A549 (cell line): Measurements from ENCODE around the gene IPPK.

Experiments
- CBX8 ChIP-seq: fragments of 200-600 bp; sonication (generic); IDR thresholded peaks from 2 replicates; pipeline ENCODE4 v1.6.1; 2016
- CEBPB ChIP-seq, 2 experiments: fragments of >200 bp in 1 of 2; sonication (Bioruptor Twin) in 1 of 2; formaldehyde crosslinking in 1 of 2; IDR thresholded peaks; 2 replicates each; pipeline ENCODE4 v1.6.1; 2012 to 2016
- EP300 ChIP-seq, 2 experiments: fragments of >200 bp; sonication (Bioruptor Twin); formaldehyde crosslinking; IDR thresholded peaks; 2 replicates in 1 of 2; 3 replicates in 1 of 2; pipeline ENCODE4 v1.6.1; 2016 to 2017
- FOSB ChIP-seq: fragments of 250-450 bp; sonication (Bioruptor Pico); IDR thresholded peaks from 2 replicates; pipeline ENCODE4 v1.5.0; 2020; ENCODE audit warnings: mild to moderate bottlenecking, moderate library complexity
- JUNB ChIP-seq: fragments of >200 bp; sonication (Bioruptor Twin); formaldehyde crosslinking; IDR thresholded peaks from 2 replicates; pipeline ENCODE4 v1.6.1; 2016
- NR3C1 ChIP-seq: fragments of >200 bp; sonication (Bioruptor Twin); formaldehyde crosslinking; IDR thresholded peaks from 3 replicates; pipeline ENCODE4 v1.6.1; 2017
- POLR2A ChIP-seq: IDR thresholded peaks from 2 replicates; pipeline ENCODE4 v1.6.1; 2012; ENCODE audit warnings: mild to moderate bottlenecking, low read length
- SMC3 ChIP-seq: fragments of >200 bp; sonication (Bioruptor Twin); formaldehyde crosslinking; IDR thresholded peaks from 3 replicates; pipeline ENCODE4 v1.6.1; 2018; ENCODE audit warnings: inconsistent platforms
- TF ChIP-seq, protein P1 (sequence below): fragments of >200 bp; sonication (Bioruptor Twin); formaldehyde crosslinking; IDR thresholded peaks from 3 replicates; pipeline ENCODE4 v1.5.1; 2016
- TF ChIP-seq, protein P2 (sequence below): fragments of 250-450 bp; sonication (Bioruptor Pico); IDR thresholded peaks from 2 replicates; pipeline ENCODE4 v1.5.0; 2021; ENCODE audit warnings: mild to moderate bottlenecking, moderate library complexity, borderline replicate concordance
- TF ChIP-seq, protein P3 (sequence below): fragments of 200-600 bp; sonication (generic); IDR thresholded peaks from 2 replicates; pipeline ENCODE4 v1.6.1; 2016; ENCODE audit warnings: antibody characterized with exemption, mild to moderate bottlenecking, moderate library complexity
- TF ChIP-seq, protein P4 (sequence below): IDR thresholded peaks from 2 replicates; pipeline ENCODE4 v1.6.1; 2012
- TF ChIP-seq, protein P5 (sequence below): fragments of 450-650 bp; IDR thresholded peaks from 2 replicates; pipeline ENCODE4 v1.6.1; 2014; ENCODE audit warnings: antibody characterized with exemption
- TF ChIP-seq, protein P6 (sequence below): fragments of >200 bp; sonication (Bioruptor Twin); formaldehyde crosslinking; IDR thresholded peaks from 3 replicates; pipeline ENCODE4 v1.6.1; 2016

DNA sequence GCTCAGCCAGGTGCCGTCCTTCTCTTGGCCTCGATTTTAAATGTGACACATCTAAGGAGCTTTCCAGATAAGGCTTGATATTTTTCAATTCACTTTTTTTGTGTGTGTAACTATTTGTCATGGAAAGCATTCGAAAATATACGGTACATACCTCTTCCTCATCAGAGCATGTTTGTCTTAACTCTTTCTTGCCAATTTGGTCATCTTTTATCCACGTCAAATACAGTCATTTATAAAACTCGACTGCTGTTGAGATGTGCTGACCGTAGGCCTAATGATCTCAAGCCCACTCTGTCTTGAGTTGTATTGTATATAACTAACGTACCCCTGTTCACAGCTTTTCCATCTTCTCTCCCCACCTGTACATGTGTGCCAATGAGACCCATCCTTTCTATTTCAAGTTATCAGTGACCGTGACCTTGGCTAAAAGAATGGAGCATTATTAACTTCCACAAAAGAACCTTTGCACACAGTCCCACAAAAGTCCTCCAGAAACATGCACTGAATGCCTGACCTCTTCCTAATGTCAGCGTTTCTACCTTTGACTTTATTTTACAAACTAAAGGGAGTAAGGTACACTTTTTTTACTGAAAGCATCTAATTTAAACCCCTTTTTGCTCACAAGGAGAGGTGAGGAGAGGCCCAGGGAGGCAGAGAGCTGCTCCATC, 61.6 kb downstream of the IPPK start:
- TF ChIP-seq, protein P1, sequence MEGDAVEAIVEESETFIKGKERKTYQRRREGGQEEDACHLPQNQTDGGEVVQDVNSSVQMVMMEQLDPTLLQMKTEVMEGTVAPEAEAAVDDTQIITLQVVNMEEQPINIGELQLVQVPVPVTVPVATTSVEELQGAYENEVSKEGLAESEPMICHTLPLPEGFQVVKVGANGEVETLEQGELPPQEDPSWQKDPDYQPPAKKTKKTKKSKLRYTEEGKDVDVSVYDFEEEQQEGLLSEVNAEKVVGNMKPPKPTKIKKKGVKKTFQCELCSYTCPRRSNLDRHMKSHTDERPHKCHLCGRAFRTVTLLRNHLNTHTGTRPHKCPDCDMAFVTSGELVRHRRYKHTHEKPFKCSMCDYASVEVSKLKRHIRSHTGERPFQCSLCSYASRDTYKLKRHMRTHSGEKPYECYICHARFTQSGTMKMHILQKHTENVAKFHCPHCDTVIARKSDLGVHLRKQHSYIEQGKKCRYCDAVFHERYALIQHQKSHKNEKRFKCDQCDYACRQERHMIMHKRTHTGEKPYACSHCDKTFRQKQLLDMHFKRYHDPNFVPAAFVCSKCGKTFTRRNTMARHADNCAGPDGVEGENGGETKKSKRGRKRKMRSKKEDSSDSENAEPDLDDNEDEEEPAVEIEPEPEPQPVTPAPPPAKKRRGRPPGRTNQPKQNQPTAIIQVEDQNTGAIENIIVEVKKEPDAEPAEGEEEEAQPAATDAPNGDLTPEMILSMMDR = no peak
- TF ChIP-seq, protein P2, sequence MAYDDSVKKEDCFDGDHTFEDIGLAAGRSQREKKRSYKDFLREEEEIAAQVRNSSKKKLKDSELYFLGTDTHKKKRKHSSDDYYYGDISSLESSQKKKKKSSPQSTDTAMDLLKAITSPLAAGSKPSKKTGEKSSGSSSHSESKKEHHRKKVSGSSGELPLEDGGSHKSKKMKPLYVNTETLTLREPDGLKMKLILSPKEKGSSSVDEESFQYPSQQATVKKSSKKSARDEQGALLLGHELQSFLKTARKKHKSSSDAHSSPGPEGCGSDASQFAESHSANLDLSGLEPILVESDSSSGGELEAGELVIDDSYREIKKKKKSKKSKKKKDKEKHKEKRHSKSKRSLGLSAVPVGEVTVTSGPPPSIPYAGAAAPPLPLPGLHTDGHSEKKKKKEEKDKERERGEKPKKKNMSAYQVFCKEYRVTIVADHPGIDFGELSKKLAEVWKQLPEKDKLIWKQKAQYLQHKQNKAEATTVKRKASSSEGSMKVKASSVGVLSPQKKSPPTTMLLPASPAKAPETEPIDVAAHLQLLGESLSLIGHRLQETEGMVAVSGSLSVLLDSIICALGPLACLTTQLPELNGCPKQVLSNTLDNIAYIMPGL (CRISPR knock-in tag) = no peak
- no peak for TF ChIP-seq POLR2A
- TF ChIP-seq, protein P3, sequence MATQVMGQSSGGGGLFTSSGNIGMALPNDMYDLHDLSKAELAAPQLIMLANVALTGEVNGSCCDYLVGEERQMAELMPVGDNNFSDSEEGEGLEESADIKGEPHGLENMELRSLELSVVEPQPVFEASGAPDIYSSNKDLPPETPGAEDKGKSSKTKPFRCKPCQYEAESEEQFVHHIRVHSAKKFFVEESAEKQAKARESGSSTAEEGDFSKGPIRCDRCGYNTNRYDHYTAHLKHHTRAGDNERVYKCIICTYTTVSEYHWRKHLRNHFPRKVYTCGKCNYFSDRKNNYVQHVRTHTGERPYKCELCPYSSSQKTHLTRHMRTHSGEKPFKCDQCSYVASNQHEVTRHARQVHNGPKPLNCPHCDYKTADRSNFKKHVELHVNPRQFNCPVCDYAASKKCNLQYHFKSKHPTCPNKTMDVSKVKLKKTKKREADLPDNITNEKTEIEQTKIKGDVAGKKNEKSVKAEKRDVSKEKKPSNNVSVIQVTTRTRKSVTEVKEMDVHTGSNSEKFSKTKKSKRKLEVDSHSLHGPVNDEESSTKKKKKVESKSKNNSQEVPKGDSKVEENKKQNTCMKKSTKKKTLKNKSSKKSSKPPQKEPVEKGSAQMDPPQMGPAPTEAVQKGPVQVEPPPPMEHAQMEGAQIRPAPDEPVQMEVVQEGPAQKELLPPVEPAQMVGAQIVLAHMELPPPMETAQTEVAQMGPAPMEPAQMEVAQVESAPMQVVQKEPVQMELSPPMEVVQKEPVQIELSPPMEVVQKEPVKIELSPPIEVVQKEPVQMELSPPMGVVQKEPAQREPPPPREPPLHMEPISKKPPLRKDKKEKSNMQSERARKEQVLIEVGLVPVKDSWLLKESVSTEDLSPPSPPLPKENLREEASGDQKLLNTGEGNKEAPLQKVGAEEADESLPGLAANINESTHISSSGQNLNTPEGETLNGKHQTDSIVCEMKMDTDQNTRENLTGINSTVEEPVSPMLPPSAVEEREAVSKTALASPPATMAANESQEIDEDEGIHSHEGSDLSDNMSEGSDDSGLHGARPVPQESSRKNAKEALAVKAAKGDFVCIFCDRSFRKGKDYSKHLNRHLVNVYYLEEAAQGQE = no peak
- TF ChIP-seq, protein P4, sequence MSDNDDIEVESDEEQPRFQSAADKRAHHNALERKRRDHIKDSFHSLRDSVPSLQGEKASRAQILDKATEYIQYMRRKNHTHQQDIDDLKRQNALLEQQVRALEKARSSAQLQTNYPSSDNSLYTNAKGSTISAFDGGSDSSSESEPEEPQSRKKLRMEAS = no peak
- TF ChIP-seq, protein P5, sequence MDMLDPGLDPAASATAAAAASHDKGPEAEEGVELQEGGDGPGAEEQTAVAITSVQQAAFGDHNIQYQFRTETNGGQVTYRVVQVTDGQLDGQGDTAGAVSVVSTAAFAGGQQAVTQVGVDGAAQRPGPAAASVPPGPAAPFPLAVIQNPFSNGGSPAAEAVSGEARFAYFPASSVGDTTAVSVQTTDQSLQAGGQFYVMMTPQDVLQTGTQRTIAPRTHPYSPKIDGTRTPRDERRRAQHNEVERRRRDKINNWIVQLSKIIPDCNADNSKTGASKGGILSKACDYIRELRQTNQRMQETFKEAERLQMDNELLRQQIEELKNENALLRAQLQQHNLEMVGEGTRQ = no peak
- TF ChIP-seq NR3C1 = no peak
- no peak for TF ChIP-seq CBX8
- no peak for TF ChIP-seq JUNB
- TF ChIP-seq CEBPB (IDR thresholded peaks at IDR 0.05) = no peak
- no peak for TF ChIP-seq SMC3
- TF ChIP-seq, protein P6, sequence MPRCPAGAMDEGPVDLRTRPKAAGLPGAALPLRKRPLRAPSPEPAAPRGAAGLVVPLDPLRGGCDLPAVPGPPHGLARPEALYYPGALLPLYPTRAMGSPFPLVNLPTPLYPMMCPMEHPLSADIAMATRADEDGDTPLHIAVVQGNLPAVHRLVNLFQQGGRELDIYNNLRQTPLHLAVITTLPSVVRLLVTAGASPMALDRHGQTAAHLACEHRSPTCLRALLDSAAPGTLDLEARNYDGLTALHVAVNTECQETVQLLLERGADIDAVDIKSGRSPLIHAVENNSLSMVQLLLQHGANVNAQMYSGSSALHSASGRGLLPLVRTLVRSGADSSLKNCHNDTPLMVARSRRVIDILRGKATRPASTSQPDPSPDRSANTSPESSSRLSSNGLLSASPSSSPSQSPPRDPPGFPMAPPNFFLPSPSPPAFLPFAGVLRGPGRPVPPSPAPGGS = no peak
- TF ChIP-seq EP300 (IDR thresholded peaks at IDR 0.05) = no peak
- no peak for TF ChIP-seq FOSB (CRISPR knock-in tag)
